Panc1 (cell line): Measurements from ENCODE around the gene SETD1A. TPM values are rescaled to one million over a fixed set of nuclear protein-coding genes. Genes with fewer than 3 reads are reported as not detected.

Experiments used
- ATAC-seq: fragments of 200-7000 bp; cut with Tn5 transposase; 2 replicates; pipeline ENCODE4 v1.9.1; 2020; ENCODE audit warnings: mild to moderate bottlenecking, moderate library complexity
- BruUV-seq: library from RNA; stranded (reverse); fragments of 400-500 nt; replicated peaks from 2 replicates; lab custom pipeline; 2021; lab: Mats Ljungman, UMichigan
- CTCF ChIA-PET: fragments of 300-600 bp; sonication (Branson Sonifier 250); formaldehyde crosslinking; loops from one replicate; lab custom pipeline; 2022; ENCODE audit warnings: antibody characterized with exemption; lab: Charles Lee
- POLR2A ChIA-PET: fragments of 300-600 bp; sonication (Branson Sonifier 250); formaldehyde crosslinking; loops from one replicate; lab custom pipeline; 2022; ENCODE audit warnings: antibody characterized with exemption; lab: Charles Lee
- DNase-seq: peaks from one replicate; pipeline ENCODE4 v3.0.0-alpha.2; 2010; ENCODE audit warnings: low read depth, low spot score
- H3K27ac ChIP-seq: 2 replicates; pipeline ENCODE4 v1.5.1; 2011; ENCODE audit warnings: mild to moderate bottlenecking, low read length, inconsistent platforms
- H3K27me3 ChIP-seq: fragments of 200-500 bp; sonication (Bioruptor generic); 2 replicates; pipeline ENCODE4 v1.6.0; 2014; ENCODE audit warnings: low read length, inconsistent platforms; ENCODE audit not compliant: control insufficient read depth, insufficient read depth
- H3K36me3 ChIP-seq: fragments of 200-500 bp; sonication (Bioruptor generic); 2 replicates; pipeline ENCODE4 v1.5.1; 2014; ENCODE audit warnings: inconsistent platforms, mild to moderate bottlenecking, low read length, moderate library complexity; ENCODE audit not compliant: control insufficient read depth, insufficient read depth
- H3K4me1 ChIP-seq: 2 replicates; pipeline ENCODE4 v1.5.1; 2011; ENCODE audit warnings: inconsistent platforms, mild to moderate bottlenecking, low read length, moderate library complexity; ENCODE audit not compliant: control insufficient read depth, insufficient read depth
- H3K4me3 ChIP-seq, 2 experiments: 2 replicates each; pipeline ENCODE4 v1.5.1; 2011 to 2012; ENCODE audit warnings: low read depth in 2 of 2, low read length in 2 of 2, mild to moderate bottlenecking in 2 of 2, inconsistent platforms in 1 of 2, moderate library complexity in 1 of 2
- H3K9me3 ChIP-seq: fragments of 200-500 bp; sonication (Bioruptor generic); 2 replicates; pipeline ENCODE4 v1.5.1; 2014; ENCODE audit warnings: low read depth, mild to moderate bottlenecking, inconsistent platforms, low read length, moderate library complexity; ENCODE audit not compliant: control insufficient read depth, insufficient read depth
- POLR2AphosphoS5 ChIP-seq: IDR thresholded peaks from 2 replicates; pipeline ENCODE4 v1.6.1; 2012; ENCODE audit warnings: mild to moderate bottlenecking, low read depth, low read length, moderate library complexity
- SIN3A ChIP-seq: IDR thresholded peaks from 2 replicates; pipeline ENCODE4 v1.6.1; 2012; ENCODE audit warnings: low read depth, mild to moderate bottlenecking, low read length, moderate library complexity, borderline replicate concordance; ENCODE audit not compliant: insufficient read depth
- TCF7L2 ChIP-seq: IDR thresholded peaks from 2 replicates; pipeline ENCODE4 v1.6.1; 2011; ENCODE audit warnings: mild to moderate bottlenecking, low read depth, low read length, inconsistent platforms
- in situ Hi-C: cut with HindIII; loops from 2 replicates; pipeline ENCODE4 v1.10.0; 2016; ENCODE audit warnings: low sequenced_read_pairs, low pct_unique_long_range_greater_than_20kb
- intact Hi-C: fragments of 100-400 bp; cut with micrococcal nuclease; formaldehyde crosslinking; loops from one replicate; pipeline ENCODE4 v1.10.0; 2022; ENCODE audit not compliant: unreplicated experiment
- total RNA-seq: library from RNA; stranded (reverse); gene quantifications from one replicate; pipeline ENCODE4 v1.2.1, GENCODE V29; 2021; ENCODE audit not compliant: unreplicated experiment
- TF ChIP-seq, protein P1 (sequence below): fragments of 450-650 bp; IDR thresholded peaks from 2 replicates; pipeline ENCODE4 v1.5.1; 2017; ENCODE audit warnings: mild to moderate bottlenecking
- TF ChIP-seq, protein P2 (sequence below), 2 experiments: IDR thresholded peaks; 2 replicates each; pipeline ENCODE4 v1.6.1; 2011 to 2012; ENCODE audit warnings: low read depth in 2 of 2, control low read depth in 1 of 2, low read length in 1 of 2, mild to moderate bottlenecking in 1 of 2, moderate library complexity in 1 of 2; ENCODE audit not compliant: insufficient read depth in 1 of 2

The SETD1A gene
- total RNA-seq, 1 experiment from 2014 or later, result 38.7 TPM

DNA sequence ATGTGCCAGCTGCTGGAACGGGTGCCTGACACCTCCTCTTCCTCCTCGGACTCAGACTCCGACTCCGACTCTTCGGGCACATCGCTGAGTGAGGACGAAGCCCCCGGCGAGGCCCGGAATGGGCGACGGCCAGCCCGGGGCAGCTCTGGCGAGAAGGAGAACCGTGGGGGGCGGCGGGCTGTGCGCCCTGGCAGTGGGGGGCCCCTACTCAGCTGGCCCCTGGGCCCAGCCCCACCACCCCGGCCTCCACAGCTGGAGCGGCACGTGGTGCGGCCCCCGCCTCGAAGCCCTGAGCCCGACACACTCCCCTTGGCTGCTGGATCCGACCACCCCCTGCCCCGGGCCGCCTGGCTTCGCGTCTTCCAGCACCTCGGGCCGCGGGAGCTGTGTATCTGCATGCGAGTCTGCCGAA is 27.4 kb upstream of the SETD1A start:
- CTCF ChIA-PET, result no interaction called here
- TF ChIP-seq SIN3A, result no peak
- TF ChIP-seq POLR2AphosphoS5, result no peak
- TF ChIP-seq, protein P1, sequence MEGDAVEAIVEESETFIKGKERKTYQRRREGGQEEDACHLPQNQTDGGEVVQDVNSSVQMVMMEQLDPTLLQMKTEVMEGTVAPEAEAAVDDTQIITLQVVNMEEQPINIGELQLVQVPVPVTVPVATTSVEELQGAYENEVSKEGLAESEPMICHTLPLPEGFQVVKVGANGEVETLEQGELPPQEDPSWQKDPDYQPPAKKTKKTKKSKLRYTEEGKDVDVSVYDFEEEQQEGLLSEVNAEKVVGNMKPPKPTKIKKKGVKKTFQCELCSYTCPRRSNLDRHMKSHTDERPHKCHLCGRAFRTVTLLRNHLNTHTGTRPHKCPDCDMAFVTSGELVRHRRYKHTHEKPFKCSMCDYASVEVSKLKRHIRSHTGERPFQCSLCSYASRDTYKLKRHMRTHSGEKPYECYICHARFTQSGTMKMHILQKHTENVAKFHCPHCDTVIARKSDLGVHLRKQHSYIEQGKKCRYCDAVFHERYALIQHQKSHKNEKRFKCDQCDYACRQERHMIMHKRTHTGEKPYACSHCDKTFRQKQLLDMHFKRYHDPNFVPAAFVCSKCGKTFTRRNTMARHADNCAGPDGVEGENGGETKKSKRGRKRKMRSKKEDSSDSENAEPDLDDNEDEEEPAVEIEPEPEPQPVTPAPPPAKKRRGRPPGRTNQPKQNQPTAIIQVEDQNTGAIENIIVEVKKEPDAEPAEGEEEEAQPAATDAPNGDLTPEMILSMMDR, result no peak
- TF ChIP-seq, protein P2, sequence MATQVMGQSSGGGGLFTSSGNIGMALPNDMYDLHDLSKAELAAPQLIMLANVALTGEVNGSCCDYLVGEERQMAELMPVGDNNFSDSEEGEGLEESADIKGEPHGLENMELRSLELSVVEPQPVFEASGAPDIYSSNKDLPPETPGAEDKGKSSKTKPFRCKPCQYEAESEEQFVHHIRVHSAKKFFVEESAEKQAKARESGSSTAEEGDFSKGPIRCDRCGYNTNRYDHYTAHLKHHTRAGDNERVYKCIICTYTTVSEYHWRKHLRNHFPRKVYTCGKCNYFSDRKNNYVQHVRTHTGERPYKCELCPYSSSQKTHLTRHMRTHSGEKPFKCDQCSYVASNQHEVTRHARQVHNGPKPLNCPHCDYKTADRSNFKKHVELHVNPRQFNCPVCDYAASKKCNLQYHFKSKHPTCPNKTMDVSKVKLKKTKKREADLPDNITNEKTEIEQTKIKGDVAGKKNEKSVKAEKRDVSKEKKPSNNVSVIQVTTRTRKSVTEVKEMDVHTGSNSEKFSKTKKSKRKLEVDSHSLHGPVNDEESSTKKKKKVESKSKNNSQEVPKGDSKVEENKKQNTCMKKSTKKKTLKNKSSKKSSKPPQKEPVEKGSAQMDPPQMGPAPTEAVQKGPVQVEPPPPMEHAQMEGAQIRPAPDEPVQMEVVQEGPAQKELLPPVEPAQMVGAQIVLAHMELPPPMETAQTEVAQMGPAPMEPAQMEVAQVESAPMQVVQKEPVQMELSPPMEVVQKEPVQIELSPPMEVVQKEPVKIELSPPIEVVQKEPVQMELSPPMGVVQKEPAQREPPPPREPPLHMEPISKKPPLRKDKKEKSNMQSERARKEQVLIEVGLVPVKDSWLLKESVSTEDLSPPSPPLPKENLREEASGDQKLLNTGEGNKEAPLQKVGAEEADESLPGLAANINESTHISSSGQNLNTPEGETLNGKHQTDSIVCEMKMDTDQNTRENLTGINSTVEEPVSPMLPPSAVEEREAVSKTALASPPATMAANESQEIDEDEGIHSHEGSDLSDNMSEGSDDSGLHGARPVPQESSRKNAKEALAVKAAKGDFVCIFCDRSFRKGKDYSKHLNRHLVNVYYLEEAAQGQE (IDR thresholded peaks at IDR 0.05; ENCODE audit: insufficient read depth in 1 of 2, low read depth in 2 of 2, low read length in 1 of 2), result no peak
- TF ChIP-seq TCF7L2, result no peak
- BruUV-seq, result no TSS peak
- POLR2A ChIA-PET, result no interaction called here
- in situ Hi-C loops (no loop called here), intact Hi-C loops (no loop called here)
- no peak for ATAC-seq
- no peaks in the 10 kb centered on the region for H3K36me3 ChIP-seq
- H3K4me3 ChIP-seq, result no peak overlapping the region
- H3K27me3 ChIP-seq, result no peaks in the 10 kb centered on the region
- no peaks in the 10 kb centered on the region for H3K9me3 ChIP-seq
- peaks cover 3% of the 10 kb centered on the region for H3K4me1 ChIP-seq
- DNase-seq, result no peak
- H3K27ac ChIP-seq, result no peak overlapping the region

DNA sequence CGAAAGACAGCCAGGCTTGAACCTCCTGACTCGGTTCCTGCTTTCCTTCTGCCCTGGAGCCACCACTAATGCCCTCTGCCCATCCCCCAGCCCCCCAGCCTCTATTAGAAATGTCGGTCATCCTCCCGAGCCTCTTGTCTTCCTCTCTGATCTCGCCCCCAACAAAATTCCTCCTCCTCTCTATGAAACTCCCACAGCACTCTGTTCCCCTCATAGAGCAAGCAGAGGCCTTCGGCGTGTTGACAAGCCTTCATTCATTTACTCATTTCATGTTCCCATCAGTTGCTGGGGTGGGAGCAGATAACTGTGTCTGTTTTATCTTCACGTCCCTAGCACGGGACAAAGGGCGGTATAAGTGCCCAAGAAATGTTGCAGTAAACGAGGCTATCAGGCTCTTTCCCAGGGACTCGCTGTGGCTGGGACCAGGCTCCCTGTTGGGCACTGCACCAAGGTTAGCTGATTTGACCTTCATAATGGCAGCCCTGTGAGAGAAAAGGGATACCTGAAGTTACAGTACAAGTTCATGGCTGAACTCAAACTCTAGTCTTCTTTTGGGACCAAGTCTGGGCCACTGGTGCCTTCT is 26.4 kb upstream of the SETD1A start:
- Histone ChIP-seq H3K4me1 (no peaks in the 10 kb centered on the region), H3K36me3 (no peaks in the 10 kb centered on the region), H3K27me3 (no peaks in the 10 kb centered on the region), H3K9me3 (no peaks in the 10 kb centered on the region), H3K4me3 (no peak overlapping the region), H3K27ac (no peak overlapping the region)
- ChIA-PET CTCF (no interaction called here), POLR2A (no interaction called here)
- in situ Hi-C loops (no loop called here), intact Hi-C loops (no loop called here)
- TF ChIP-seq, protein P1, result no peak
- TF ChIP-seq, protein P2 (IDR thresholded peaks at IDR 0.05; ENCODE audit: insufficient read depth in 1 of 2, low read depth in 2 of 2, low read length in 1 of 2), result no peak
- TF ChIP-seq SIN3A (no peak), TCF7L2 (no peak), POLR2AphosphoS5 (no peak)
- DNase-seq (no peak), ATAC-seq (no peak)
- no TSS peak for BruUV-seq
